ENCODE measurements around the gene ABHD1.

DNA sequence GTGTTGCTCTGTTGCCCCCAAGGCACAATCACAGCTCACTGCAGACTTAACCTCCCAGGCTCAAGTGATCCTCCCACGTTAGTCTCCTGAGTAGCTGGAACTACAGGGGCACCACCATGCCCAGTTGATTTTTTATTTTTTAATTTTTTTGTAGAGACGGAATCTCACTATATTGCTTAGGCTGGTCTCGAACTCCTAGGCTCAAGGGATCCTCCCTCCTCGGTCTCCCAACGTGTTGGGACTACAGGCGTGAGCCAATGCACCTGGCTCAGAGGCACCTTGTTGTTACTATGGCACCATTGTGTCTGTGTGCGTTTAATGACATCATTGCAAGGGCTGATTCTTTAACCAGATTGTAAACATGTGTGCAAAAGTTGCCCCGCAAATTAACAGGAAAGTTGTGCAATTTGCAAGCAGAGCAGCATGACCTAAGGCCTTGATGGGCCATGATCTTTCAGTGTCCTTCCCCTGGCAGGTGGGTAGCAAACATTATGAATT is 47.8 kb downstream of the ABHD1 start:
- TF ChIP-seq REST (IDR thresholded peaks at IDR 0.05; ENCODE audit: unreplicated experiment) (no peak), POLR2AphosphoS5 (IDR thresholded peaks at IDR 0.05; ENCODE audit: low read depth) (no peak)

All from GM23338 (cell line).